ENCODE results near the gene DGKD. TPM values are rescaled to one million over a fixed set of nuclear protein-coding genes. Genes with fewer than 3 reads are reported as not detected.

Gene DGKD
- total and polyA plus RNA-seq, 12 donors = 6.8 to 43.8 (median 16.5) TPM

DNA sequence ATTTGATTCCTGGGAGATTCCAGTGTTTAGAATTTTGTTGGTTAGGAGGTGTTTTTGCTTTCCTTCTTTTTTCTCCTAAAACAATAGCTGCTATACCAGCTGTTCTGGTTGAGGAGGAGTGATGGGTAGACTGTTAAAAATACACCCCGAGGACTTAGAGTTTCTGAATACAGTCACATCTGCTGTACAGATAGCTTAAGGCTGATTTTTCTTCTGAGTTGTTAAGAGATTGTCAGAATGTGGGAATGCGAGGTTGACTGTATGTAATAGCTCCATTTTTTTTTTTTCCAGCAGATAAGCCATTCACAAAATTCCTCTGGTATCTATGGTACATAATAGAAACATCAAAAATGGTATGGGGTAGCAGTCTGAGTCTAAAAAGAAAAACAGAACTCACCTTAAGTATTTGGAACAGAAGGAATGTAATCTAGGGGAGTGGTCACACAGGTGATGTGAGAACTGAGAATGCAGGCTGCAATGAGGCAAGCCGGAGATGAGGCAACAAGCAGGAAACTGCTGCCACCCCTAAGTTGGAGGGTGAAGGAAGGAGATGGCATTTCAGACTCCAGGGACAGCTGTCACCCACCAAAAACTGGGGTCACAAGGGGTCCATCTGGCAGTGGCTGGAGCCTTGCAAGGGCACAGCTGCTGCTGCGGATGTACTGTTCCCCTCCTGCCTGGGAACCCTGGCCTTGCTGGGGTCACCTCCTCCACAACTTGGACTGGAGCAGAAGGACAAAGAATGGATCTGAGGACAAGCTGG, 2.4 kb downstream of the DGKD start:
- TF ChIP-seq, protein P1, sequence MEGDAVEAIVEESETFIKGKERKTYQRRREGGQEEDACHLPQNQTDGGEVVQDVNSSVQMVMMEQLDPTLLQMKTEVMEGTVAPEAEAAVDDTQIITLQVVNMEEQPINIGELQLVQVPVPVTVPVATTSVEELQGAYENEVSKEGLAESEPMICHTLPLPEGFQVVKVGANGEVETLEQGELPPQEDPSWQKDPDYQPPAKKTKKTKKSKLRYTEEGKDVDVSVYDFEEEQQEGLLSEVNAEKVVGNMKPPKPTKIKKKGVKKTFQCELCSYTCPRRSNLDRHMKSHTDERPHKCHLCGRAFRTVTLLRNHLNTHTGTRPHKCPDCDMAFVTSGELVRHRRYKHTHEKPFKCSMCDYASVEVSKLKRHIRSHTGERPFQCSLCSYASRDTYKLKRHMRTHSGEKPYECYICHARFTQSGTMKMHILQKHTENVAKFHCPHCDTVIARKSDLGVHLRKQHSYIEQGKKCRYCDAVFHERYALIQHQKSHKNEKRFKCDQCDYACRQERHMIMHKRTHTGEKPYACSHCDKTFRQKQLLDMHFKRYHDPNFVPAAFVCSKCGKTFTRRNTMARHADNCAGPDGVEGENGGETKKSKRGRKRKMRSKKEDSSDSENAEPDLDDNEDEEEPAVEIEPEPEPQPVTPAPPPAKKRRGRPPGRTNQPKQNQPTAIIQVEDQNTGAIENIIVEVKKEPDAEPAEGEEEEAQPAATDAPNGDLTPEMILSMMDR (IDR thresholded peaks at IDR 0.05) = no peak
- TF ChIP-seq POLR2A (IDR thresholded peaks at IDR 0.05) = no peak
- no peaks in the 10 kb centered on the region for H3K36me3 ChIP-seq (replicated peaks in 1 of 2)
- H3K27me3 ChIP-seq = no peaks in the 10 kb centered on the region
- WGBS, 4 donors = 61 to 74% (median 68%) methylated on average over 4 of the region's 4 CpGs
- peaks cover 11 to 23% of the 10 kb centered on the region in 2 donors for H3K4me1 ChIP-seq (replicated peaks in 1 of 2)
- no peaks in the 10 kb centered on the region for H3K9me3 ChIP-seq (replicated peaks in 1 of 3)
- no peak overlapping the region for H3K27ac ChIP-seq
- DNase-seq = peak in 3 of 7 donors; percentile 18 to 57 (median 26)
- no peak overlapping the region for H3K4me3 ChIP-seq
- intact Hi-C loops (cut with DNase I) = loop anchor here in 1 of 2 donors (5.0 kb wide), 1 partner anchor 86 kb away; no protein-coding TSS in a partner anchor

DNA sequence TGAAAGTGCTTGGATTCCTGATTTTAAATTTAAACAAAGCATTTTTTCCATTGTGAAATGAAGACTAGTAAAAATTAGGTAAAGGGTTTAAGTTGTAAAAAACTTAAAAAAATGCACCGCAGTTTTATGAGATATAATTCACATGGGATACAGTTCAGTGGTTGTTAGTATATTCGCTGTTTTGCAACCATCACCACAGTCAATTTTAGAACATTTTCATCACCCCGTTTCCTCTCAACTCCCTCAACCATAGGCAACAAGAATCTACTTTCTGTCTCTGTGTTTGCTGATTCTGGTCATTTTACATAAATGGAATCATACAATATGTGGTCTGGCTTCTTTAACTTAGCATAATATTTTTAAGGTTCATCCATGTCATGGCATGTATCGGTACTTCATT, 4.0 kb downstream of the DGKD start:
- Histone ChIP-seq H3K4me1 (replicated peaks in 1 of 2) (peaks cover 11 to 21% of the 10 kb centered on the region in 2 donors), H3K36me3 (replicated peaks in 1 of 2) (no peaks in the 10 kb centered on the region), H3K27me3 (no peaks in the 10 kb centered on the region), H3K27ac (no peak overlapping the region), H3K4me3 (no peak overlapping the region), H3K9me3 (replicated peaks in 1 of 3) (no peaks in the 10 kb centered on the region)
- intact Hi-C loops (cut with DNase I) = loop anchor here in 1 of 2 donors (5.0 kb wide), 1 partner anchor 84 kb away; no protein-coding TSS in a partner anchor
- 81 to 83% (median 83%) methylated on average over 4 of the region's 4 CpGs for WGBS, 4 donors
- no peak for DNase-seq
- TF ChIP-seq POLR2A (IDR thresholded peaks at IDR 0.05) = no peak
- TF ChIP-seq, protein P1 (IDR thresholded peaks at IDR 0.05) = no peak

- no peak overlapping the region for H3K27ac ChIP-seq
- H3K9me3 ChIP-seq (replicated peaks in 1 of 3) = no peaks in the 10 kb centered on the region
- no peak for DNase-seq
- H3K36me3 ChIP-seq (replicated peaks in 1 of 2) = no peaks in the 10 kb centered on the region
- no peak for TF ChIP-seq POLR2A (IDR thresholded peaks at IDR 0.05)
- TF ChIP-seq, protein P1 (IDR thresholded peaks at IDR 0.05) = no peak
- peaks cover 6 to 14% of the 10 kb centered on the region in 2 donors for H3K4me1 ChIP-seq (replicated peaks in 1 of 2)
- H3K27me3 ChIP-seq = no peaks in the 10 kb centered on the region
- WGBS, 4 donors = 91 to 92% (median 91%) methylated on average over 6 of the region's 6 CpGs
- intact Hi-C loops (cut with DNase I) = loop anchor here in 1 of 2 donors (5.0 kb wide), 1 partner anchor 83 kb away; no protein-coding TSS in a partner anchor
- H3K4me3 ChIP-seq = no peak overlapping the region
Measured at GRCh38 chr2:233358947-233359346, 4.7 kb downstream of the DGKD start.

DNA sequence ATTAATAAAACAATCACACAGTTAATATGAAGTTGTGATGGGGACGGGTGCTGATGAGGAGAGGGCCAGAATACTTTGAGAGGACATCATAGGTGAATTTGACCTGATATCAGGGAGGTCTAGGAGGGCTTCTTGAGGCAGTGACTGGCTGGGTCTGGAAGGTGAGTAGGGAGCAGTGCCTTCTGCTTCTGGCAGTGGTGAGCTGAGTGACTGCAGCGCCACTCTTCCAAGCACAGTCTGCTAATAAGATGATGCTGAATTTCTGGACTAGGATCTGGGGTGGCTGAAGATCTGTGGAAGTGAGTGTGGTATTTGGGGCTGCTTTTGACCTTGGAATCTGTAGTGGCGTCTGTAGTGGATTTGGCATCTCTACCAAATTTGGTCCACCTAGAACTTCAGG, 5.5 kb downstream of the DGKD start:
- no peak for TF ChIP-seq POLR2A (IDR thresholded peaks at IDR 0.05)
- TF ChIP-seq, protein P1 (IDR thresholded peaks at IDR 0.05) = no peak
- Histone ChIP-seq H3K27me3 (no peaks in the 10 kb centered on the region), H3K36me3 (replicated peaks in 1 of 2) (no peaks in the 10 kb centered on the region), H3K9me3 (replicated peaks in 1 of 3) (no peaks in the 10 kb centered on the region), H3K4me1 (replicated peaks in 1 of 2) (peaks cover 5 to 14% of the 10 kb centered on the region in 2 donors), H3K27ac (no peak overlapping the region), H3K4me3 (no peak overlapping the region)
- WGBS, 4 donors = 92 to 94% (median 93%) methylated on average over 3 of the region's 3 CpGs
- DNase-seq = no peak
- intact Hi-C loops (cut with DNase I) = loop anchor here in 1 of 2 donors (5.0 kb wide), 1 partner anchor 82 kb away; no protein-coding TSS in a partner anchor
